ENCODE data around the gene UBN1. TPM values are rescaled to one million over a fixed set of nuclear protein-coding genes. Genes with fewer than 3 reads are reported as not detected.
A peak's percentile ranks its signal among the peaks of the same experiment; 100 is the strongest.

Gene UBN1
- total RNA-seq, 1 donor from 2014 or later, result 41.9 TPM

DNA sequence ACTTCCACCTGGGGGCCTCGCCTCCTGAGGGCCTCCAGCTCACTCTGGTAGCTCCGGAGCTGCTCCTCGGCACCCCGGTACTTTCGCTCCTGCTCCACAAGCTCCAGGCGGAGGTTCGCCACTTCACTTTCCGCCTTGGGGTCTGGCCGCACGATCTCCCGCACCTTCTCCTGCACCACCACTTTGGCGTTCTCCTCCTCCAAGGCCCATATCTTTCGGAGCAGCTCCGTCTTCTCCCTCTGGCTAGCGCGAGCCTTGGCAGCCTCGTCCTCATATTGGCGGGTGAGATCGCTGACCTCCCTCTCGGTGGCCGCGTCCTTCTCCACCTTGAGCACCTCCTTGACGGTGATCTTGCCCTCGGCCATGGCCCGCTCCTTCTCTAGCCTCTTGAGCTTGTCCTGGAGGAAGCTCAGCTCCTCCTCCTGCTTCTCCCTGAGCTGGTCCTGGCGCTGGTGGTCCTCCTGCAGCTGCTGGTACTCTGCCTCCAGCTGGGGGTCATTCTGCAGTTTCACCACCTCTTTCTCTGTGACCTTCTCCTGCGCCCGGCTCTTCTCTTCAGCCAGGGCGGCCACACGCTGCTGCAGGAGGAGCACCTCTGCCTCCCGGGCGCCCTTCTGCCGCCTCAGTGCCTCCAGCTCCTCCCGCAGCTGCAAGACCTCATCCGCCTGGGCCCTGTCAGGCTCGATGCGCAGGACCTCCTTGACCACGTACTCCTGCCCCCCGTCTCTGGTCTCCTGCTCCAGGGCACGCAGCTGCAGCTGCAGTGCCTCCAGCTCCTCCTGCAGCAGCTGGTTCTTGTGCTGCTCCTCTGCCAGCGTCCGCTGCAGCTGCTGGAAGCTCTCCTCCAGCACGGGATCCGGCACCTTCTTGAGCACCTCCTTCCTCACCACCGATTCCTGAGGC is 37.9 kb downstream of the UBN1 start:
- Mint-ChIP-seq H3K36me3 (ENCODE audit: insufficient read depth) (peaks cover 41% of the 10 kb centered on the region), H3K27ac (peak overlapping the region; percentile 59), H3K4me1 (ENCODE audit: low read depth) (no peaks in the 10 kb centered on the region), H3K27me3 (no peaks in the 10 kb centered on the region), H3K4me3 (ENCODE audit: low read depth) (no peak overlapping the region), H3K9me3 (ENCODE audit: low read depth) (no peaks in the 10 kb centered on the region)
- no peak for DNase-seq (ENCODE audit: low spot score, unreplicated experiment)
- TF ChIP-seq, protein P1, sequence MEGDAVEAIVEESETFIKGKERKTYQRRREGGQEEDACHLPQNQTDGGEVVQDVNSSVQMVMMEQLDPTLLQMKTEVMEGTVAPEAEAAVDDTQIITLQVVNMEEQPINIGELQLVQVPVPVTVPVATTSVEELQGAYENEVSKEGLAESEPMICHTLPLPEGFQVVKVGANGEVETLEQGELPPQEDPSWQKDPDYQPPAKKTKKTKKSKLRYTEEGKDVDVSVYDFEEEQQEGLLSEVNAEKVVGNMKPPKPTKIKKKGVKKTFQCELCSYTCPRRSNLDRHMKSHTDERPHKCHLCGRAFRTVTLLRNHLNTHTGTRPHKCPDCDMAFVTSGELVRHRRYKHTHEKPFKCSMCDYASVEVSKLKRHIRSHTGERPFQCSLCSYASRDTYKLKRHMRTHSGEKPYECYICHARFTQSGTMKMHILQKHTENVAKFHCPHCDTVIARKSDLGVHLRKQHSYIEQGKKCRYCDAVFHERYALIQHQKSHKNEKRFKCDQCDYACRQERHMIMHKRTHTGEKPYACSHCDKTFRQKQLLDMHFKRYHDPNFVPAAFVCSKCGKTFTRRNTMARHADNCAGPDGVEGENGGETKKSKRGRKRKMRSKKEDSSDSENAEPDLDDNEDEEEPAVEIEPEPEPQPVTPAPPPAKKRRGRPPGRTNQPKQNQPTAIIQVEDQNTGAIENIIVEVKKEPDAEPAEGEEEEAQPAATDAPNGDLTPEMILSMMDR (IDR thresholded peaks at IDR 0.05; ENCODE audit: unreplicated experiment), result no peak

DNA sequence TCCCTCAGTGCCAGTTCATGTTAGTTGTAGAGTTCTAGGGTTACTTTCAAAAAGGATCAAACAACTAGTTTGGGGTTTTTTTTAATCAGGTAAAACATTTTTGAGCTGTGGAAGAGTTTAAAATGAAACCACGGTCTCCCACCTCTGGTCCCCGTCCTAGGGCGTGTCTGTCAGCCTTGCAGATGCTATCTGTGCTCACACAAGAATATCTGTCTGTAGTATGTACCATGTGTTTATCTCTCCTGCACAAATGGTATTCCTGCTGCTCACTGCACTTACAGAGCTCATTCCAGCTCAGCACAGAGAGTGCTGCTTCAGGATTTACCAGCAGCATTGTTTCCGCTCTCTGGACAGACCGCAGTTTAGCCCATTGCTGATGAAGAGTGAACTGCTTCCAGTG is 38.9 kb downstream of the UBN1 start:
- TF ChIP-seq, protein P1 (IDR thresholded peaks at IDR 0.05; ENCODE audit: unreplicated experiment), result no peak
- no peak overlapping the region for H3K27ac Mint-ChIP-seq
- peaks cover 44% of the 10 kb centered on the region for H3K36me3 Mint-ChIP-seq (ENCODE audit: insufficient read depth)
- no peaks in the 10 kb centered on the region for H3K9me3 Mint-ChIP-seq (ENCODE audit: low read depth)
- H3K4me1 Mint-ChIP-seq (ENCODE audit: low read depth), result no peaks in the 10 kb centered on the region
- H3K27me3 Mint-ChIP-seq, result no peaks in the 10 kb centered on the region
- H3K4me3 Mint-ChIP-seq (ENCODE audit: low read depth), result no peak overlapping the region
- DNase-seq (ENCODE audit: low spot score, unreplicated experiment), result no peak

DNA sequence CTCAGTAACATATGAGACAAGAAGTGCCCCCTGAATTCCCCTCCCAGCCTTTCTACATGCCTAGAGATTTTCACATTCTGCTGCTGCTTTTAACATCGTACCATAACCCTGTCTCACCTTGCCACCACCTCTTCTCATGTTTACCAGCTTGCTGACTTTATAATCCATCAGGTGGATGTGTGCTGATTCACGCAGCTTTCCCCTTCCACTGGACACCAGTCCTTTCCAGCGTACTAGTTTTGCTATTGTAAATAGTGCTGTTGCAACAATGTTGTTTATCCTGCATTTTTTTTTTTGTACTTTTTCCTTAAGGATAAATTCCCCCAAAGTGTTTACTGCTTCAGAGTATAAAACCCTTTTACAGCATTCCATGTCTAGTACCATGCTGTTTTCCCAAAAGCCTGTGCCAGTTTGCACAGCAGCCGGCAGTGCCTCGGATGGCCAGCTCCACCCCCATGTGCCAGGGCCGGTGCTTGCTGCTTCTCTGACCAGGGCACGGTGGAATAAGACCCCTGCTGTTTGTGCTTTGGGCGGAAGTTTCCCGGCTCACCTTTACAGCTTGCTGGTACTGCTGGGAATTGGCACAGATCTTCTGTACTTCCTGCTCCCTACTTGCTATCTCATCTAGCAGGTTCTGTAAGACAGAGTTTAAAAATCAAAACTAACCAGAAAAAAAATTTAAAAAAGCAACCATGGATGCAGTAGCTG is 41.3 kb downstream of the UBN1 start:
- H3K4me1 Mint-ChIP-seq (ENCODE audit: low read depth), result no peaks in the 10 kb centered on the region
- peaks cover 35% of the 10 kb centered on the region for H3K36me3 Mint-ChIP-seq (ENCODE audit: insufficient read depth)
- H3K9me3 Mint-ChIP-seq (ENCODE audit: low read depth), result no peaks in the 10 kb centered on the region
- H3K4me3 Mint-ChIP-seq (ENCODE audit: low read depth), result no peak overlapping the region
- no peak overlapping the region for H3K27ac Mint-ChIP-seq
- TF ChIP-seq, protein P1 (IDR thresholded peaks at IDR 0.05; ENCODE audit: unreplicated experiment), result no peak
- DNase-seq (ENCODE audit: low spot score, unreplicated experiment), result no peak
- no peaks in the 10 kb centered on the region for H3K27me3 Mint-ChIP-seq

DNA sequence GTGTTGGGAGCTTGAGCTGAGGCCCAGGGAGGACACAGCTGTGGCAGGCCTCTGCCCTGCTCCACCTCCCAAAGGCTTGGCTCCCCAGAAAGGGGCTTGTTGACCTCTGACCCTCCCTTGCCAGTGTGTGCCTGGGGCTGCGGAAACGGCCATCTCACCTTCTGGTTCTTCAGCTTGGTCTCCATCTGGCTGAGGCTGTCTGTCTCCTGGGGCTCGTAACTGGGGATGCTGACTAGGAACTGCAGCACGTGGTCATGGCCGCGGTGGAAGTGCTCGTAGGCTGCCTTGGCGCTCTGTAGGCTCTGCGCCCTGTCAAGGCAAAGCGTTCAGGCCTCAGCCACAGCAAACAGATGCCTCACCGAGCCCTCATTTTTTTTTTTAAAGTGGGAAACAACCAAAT is 42.7 kb downstream of the UBN1 start:
- no peaks in the 10 kb centered on the region for H3K4me1 Mint-ChIP-seq (ENCODE audit: low read depth)
- no peak overlapping the region for H3K4me3 Mint-ChIP-seq (ENCODE audit: low read depth)
- TF ChIP-seq, protein P1 (IDR thresholded peaks at IDR 0.05; ENCODE audit: unreplicated experiment), result no peak
- no peaks in the 10 kb centered on the region for H3K9me3 Mint-ChIP-seq (ENCODE audit: low read depth)
- H3K36me3 Mint-ChIP-seq (ENCODE audit: insufficient read depth), result peaks cover 20% of the 10 kb centered on the region
- H3K27ac Mint-ChIP-seq, result no peak overlapping the region
- no peaks in the 10 kb centered on the region for H3K27me3 Mint-ChIP-seq
- no peak for DNase-seq (ENCODE audit: low spot score, unreplicated experiment)

DNA sequence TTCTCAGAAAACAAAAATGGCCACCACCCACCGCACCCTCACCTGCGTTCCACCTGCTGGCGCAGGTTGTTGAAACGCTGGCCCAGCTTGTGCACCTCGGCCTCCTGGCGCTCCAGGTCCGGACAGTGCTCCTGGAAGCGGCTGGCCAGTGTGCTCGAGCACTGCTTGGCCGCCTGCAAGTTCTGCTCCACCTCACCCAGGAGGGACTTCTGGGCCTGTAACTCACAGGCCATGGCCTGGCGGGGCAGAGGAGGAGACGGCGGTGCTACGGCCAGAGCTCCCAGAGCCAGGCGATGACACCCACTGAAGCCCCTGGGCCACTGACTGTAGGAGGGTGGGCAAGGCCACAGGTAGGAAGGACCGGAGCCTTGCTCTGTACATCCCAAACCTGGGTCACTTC is 43.4 kb downstream of the UBN1 start:
- H3K27ac Mint-ChIP-seq, result no peak overlapping the region
- no peak overlapping the region for H3K4me3 Mint-ChIP-seq (ENCODE audit: low read depth)
- H3K36me3 Mint-ChIP-seq (ENCODE audit: insufficient read depth), result peaks cover 16% of the 10 kb centered on the region
- no peaks in the 10 kb centered on the region for H3K27me3 Mint-ChIP-seq
- no peak for DNase-seq (ENCODE audit: low spot score, unreplicated experiment)
- H3K9me3 Mint-ChIP-seq (ENCODE audit: low read depth), result no peaks in the 10 kb centered on the region
- TF ChIP-seq, protein P1 (IDR thresholded peaks at IDR 0.05; ENCODE audit: unreplicated experiment), result no peak
- H3K4me1 Mint-ChIP-seq (ENCODE audit: low read depth), result no peaks in the 10 kb centered on the region

All from progenitor cell of endocrine pancreas (in vitro differentiated cells).